Mesendoderm (in vitro differentiated cells): Measurements from ENCODE around the gene ABHD18.
"Not testable (repeated sequence)": the region's sequence is repeated elsewhere in the genome, so short reads cannot be mapped to it uniquely, and the experiment has no call there.

Experiments
- DNase-seq: peaks from one replicate; pipeline ENCODE4 v3.0.0; 2013
- H2AK5ac ChIP-seq: 2 replicates; pipeline ENCODE4 v1.6.1; 2013; ENCODE audit warnings: low read length, inconsistent platforms
- H2BK120ac ChIP-seq: 2 replicates; pipeline ENCODE4 v1.6.1; 2013; ENCODE audit warnings: low read depth, mild to moderate bottlenecking, low read length, moderate library complexity, mixed read lengths
- H2BK15ac ChIP-seq: replicated peaks from 2 replicates; pipeline ENCODE4 v1.6.1; 2013; ENCODE audit warnings: low read depth, mild to moderate bottlenecking, moderate library complexity
- H2BK5ac ChIP-seq: 2 replicates; pipeline ENCODE4 v1.6.1; 2013; ENCODE audit warnings: low read length, inconsistent platforms
- H3K18ac ChIP-seq: 2 replicates; pipeline ENCODE4 v1.6.1; 2013; ENCODE audit warnings: mild to moderate bottlenecking, low read length, mixed read lengths
- H3K23ac ChIP-seq: one replicate; pipeline ENCODE4 v1.6.1; 2013; ENCODE audit warnings: low read length
- H3K27ac ChIP-seq: 2 replicates; pipeline ENCODE4 v1.5.1; 2013; ENCODE audit warnings: low read depth, mild to moderate bottlenecking, inconsistent platforms, low read length, moderate library complexity
- H3K27me3 ChIP-seq: 2 replicates; pipeline ENCODE4 v1.6.1; 2013; ENCODE audit warnings: low read length, control low read depth, mild to moderate bottlenecking, inconsistent platforms; ENCODE audit not compliant: insufficient read depth, poor library complexity
- H3K36me3 ChIP-seq: 2 replicates; pipeline ENCODE4 v1.6.1; 2013; ENCODE audit warnings: low read length, inconsistent platforms; ENCODE audit not compliant: control insufficient read depth, insufficient read depth
- H3K4ac ChIP-seq: one replicate; pipeline ENCODE4 v1.6.1; 2013; ENCODE audit warnings: low read depth, mild to moderate bottlenecking, low read length, moderate library complexity
- H3K4me1 ChIP-seq: 2 replicates; pipeline ENCODE4 v1.6.1; 2013; ENCODE audit warnings: low read depth, low read length, inconsistent platforms; ENCODE audit not compliant: control insufficient read depth
- H3K4me2 ChIP-seq: 2 replicates; pipeline ENCODE4 v1.6.1; 2013; ENCODE audit warnings: low read length
- H3K4me3 ChIP-seq: 2 replicates; pipeline ENCODE4 v1.5.1; 2013; ENCODE audit warnings: mild to moderate bottlenecking, low read length
- H3K56ac ChIP-seq: one replicate; pipeline ENCODE4 v1.6.1; 2013; ENCODE audit warnings: low read length
- H3K79me1 ChIP-seq: 2 replicates; pipeline ENCODE4 v1.6.1; 2013; ENCODE audit warnings: low read length, inconsistent platforms
- H3K79me2 ChIP-seq: 2 replicates; pipeline ENCODE4 v1.6.1; 2013; ENCODE audit warnings: mild to moderate bottlenecking, low read length; ENCODE audit not compliant: control insufficient read depth, insufficient read depth
- H3K9ac ChIP-seq: 2 replicates; pipeline ENCODE4 v1.6.1; 2013; ENCODE audit warnings: low read length, inconsistent platforms
- H4K5ac ChIP-seq: one replicate; pipeline ENCODE4 v1.6.1; 2013; ENCODE audit warnings: low read length
- H4K8ac ChIP-seq: one replicate; pipeline ENCODE4 v1.6.1; 2013; ENCODE audit warnings: low read depth, mild to moderate bottlenecking, control low read depth, low read length, moderate library complexity
- WGBS: extraction: QIAGEN DNeasy Blood & Tissue Kit; methylation state at CpG from one replicate; pipeline ENCODE4 v1.1.7; 2013; ENCODE audit warnings: low lambda C conversion rate, missing lambda C conversion rate; ENCODE audit not compliant: insufficient coverage; ENCODE audit errors: extremely low coverage; 5-methylcytosine and 5-hydroxymethylcytosine counted together

ABHD18 gene

GRCh38 chr4:128054907-128055306 is 89.7 kb downstream of the ABHD18 start:
- not testable (repeated sequence) for H2AK5ac ChIP-seq, H3K23ac ChIP-seq, H4K8ac ChIP-seq, H3K27me3 ChIP-seq, H3K4me1 ChIP-seq, H3K79me1 ChIP-seq, H2BK15ac ChIP-seq, H3K4me2 ChIP-seq, H2BK5ac ChIP-seq, H3K79me2 ChIP-seq, H2BK120ac ChIP-seq, H3K9ac ChIP-seq, H3K56ac ChIP-seq, H3K18ac ChIP-seq, H3K4me3 ChIP-seq, H3K4ac ChIP-seq, H4K5ac ChIP-seq, H3K36me3 ChIP-seq
- H3K27ac ChIP-seq, result peak overlapping the region; percentile 53
- whole genome bisulfite sequencing, result no CpG with 5 or more reads among the region's 9 CpGs
- DNase-seq, result peak; percentile 45

DNA sequence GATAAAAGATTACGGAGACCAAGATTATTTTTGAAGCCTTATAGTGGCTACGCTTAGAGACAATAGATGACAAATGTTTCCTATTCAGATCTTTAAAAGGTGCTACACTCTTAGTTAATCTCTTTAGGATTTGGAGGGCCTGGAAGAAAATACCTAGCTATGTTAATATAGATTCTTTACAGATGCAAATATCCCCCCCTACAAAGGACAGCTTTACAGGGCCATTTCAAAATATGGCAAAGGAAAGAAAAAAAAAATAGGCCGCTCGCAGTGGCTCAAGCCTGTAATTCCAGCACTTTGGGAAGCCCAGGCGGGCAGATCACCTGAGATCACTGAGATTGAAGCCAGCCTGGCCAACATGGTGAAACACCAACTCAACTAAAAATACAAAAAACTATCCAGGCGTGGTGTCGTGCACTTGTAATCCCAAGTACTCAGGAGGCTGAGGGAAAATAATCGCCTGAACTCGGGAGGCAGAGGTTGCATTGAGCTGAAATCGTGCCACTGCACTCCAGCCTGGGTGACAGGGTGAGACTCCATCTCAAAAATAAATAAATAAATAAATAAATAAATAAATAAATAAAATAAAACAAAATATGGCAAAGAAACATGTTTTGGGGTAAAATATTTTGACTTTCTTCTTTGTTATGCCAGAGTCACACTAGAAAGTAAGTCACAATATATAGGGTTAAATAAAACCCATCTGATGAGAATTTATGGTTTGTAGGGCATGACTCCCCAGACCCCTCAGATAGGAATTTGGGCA is 90.4 kb downstream of the ABHD18 start:
- H3K4me2 ChIP-seq, H2BK120ac ChIP-seq, H3K4ac ChIP-seq, H2BK5ac ChIP-seq, H3K18ac ChIP-seq, H3K79me1 ChIP-seq, H2AK5ac ChIP-seq, H3K36me3 ChIP-seq, H2BK15ac ChIP-seq, H3K4me1 ChIP-seq, H3K4me3 ChIP-seq, H3K27me3 ChIP-seq, H3K79me2 ChIP-seq, H3K23ac ChIP-seq, H4K5ac ChIP-seq: not testable (repeated sequence)
- WGBS, result no CpG with 5 or more reads among the region's 10 CpGs
- H3K9ac ChIP-seq, result peak overlapping the region; percentile 38
- DNase-seq, result peak; percentile 61
- H3K56ac ChIP-seq, result peak overlapping the region; percentile 75
- peak overlapping the region; percentile 78 for H3K27ac ChIP-seq
- H4K8ac ChIP-seq, result peak overlapping the region; percentile 86

DNA sequence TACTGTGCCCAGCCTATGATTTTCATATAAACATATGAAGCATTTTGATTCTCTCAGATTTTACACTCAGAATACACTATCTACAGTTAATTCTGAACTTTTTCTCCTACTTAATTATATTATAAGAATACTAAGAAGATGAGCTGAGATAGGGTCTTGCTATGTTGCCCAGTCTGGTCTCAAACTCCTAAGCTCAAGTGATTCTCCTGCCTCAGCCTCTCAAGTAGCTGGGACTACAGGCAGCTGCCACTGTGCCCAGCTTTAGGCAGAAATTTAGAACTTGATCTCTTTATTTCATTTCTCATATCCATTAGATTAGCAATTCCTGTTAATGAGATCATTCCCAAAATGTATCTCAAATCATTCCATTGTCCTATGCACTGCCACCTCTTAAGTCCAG is 91.2 kb downstream of the ABHD18 start:
- Histone ChIP-seq H3K27me3 (no peaks in the 10 kb centered on the region), H2BK15ac (no peak overlapping the region), H2AK5ac (no peak overlapping the region), H3K23ac (no peak overlapping the region), H2BK5ac (no peak overlapping the region), H3K79me2 (no peaks in the 10 kb centered on the region), H3K79me1 (no peaks in the 10 kb centered on the region), H3K18ac (no peak overlapping the region), H3K9ac (no peak overlapping the region), H3K36me3 (no peaks in the 10 kb centered on the region), H3K56ac (no peak overlapping the region), H3K27ac (no peak overlapping the region), H3K4me3 (no peak overlapping the region), H3K4me2 (no peak overlapping the region), H3K4ac (no peak overlapping the region), H4K8ac (no peak overlapping the region), H2BK120ac (no peak overlapping the region), H3K4me1 (no peaks in the 10 kb centered on the region), H4K5ac (no peak overlapping the region)
- no peak for DNase-seq

- H3K4me3 ChIP-seq, result peak overlapping the region; percentile 61
- H3K79me2 ChIP-seq, result peaks cover 15% of the 10 kb centered on the region
- peak overlapping the region; percentile 77 for H3K4ac ChIP-seq
- no peaks in the 10 kb centered on the region for H3K4me1 ChIP-seq
- H2BK15ac ChIP-seq, result peak overlapping the region; percentile 93
- DNase-seq, result no peak
- no peak overlapping the region for H4K5ac ChIP-seq
- no CpG with 5 or more reads among the region's 21 CpGs for WGBS
- peak overlapping the region; percentile 1 for H4K8ac ChIP-seq
- peak overlapping the region; percentile 96 for H3K56ac ChIP-seq
- H3K36me3 ChIP-seq, result no peaks in the 10 kb centered on the region
- H3K4me2 ChIP-seq, result peak overlapping the region; percentile 68
- H2AK5ac ChIP-seq, result no peak overlapping the region
- peak overlapping the region; percentile 77 for H3K18ac ChIP-seq
- peaks cover 1% of the 10 kb centered on the region for H3K79me1 ChIP-seq
- no peak overlapping the region for H2BK120ac ChIP-seq
- no peak overlapping the region for H3K23ac ChIP-seq
- H3K27me3 ChIP-seq, result no peaks in the 10 kb centered on the region
- peak overlapping the region; percentile 99 for H3K27ac ChIP-seq
- no peak overlapping the region for H2BK5ac ChIP-seq
- H3K9ac ChIP-seq, result peak overlapping the region; percentile 93
Measured at GRCh38 chr4:128060121-128060698, 95.0 kb downstream of the ABHD18 start.

GRCh38 chr4:128060699-128061565 is 95.7 kb downstream of the ABHD18 start, which contains the start of gene LARP1B:
LARP1B (plus strand) TSS chr4:128061312; CDS start chr4:128074952, 13,640 bp downstream.
- Histone ChIP-seq H2BK120ac (no peak within 1 kb of the TSS), H3K9ac (peak within 1 kb of the TSS; percentile 93), H3K4me2 (peak within 1 kb of the TSS; percentile 75), H2BK15ac (peak within 1 kb of the TSS; percentile 93), H2BK5ac (peak within 1 kb of the TSS; percentile 87), H3K79me1 (peaks cover 1% of the 10 kb centered on the region), H3K4me3 (peak within 1 kb of the TSS; percentile 62), H3K27me3 (no peaks in the 10 kb centered on the region), H3K79me2 (peaks cover 15% of the 10 kb centered on the region), H3K23ac (peak within 1 kb of the TSS; percentile 66), H3K18ac (peak within 1 kb of the TSS; percentile 90), H3K36me3 (no peaks in the 10 kb centered on the region), H3K4ac (peak within 1 kb of the TSS; percentile 77), H2AK5ac (no peak within 1 kb of the TSS), H4K5ac (no peak within 1 kb of the TSS), H3K4me1 (no peaks in the 10 kb centered on the region), H3K56ac (peak within 1 kb of the TSS; percentile 96), H4K8ac (no peak within 1 kb of the TSS), H3K27ac (peak within 1 kb of the TSS; percentile 99)
- no CpG with 5 or more reads among the region's 112 CpGs for WGBS
- peak; percentile 98 for DNase-seq
